RWPE1 (cell line): Measurements from ENCODE around the gene C10orf71.

Experiments used
- CTCF ChIA-PET: fragments of 350-600 bp; sonication (Branson Sonifier 250); formaldehyde crosslinking; extraction: SDS; loops from one replicate; lab custom pipeline; 2021; lab: Yijun Ruan, JAX
- POLR2A ChIA-PET: fragments of 400-600 bp; formaldehyde crosslinking; extraction: SDS; loops from one replicate; lab custom pipeline; 2020; ENCODE audit warnings: antibody characterized with exemption; ENCODE audit not compliant: low non-redundant PET; lab: Yijun Ruan, JAX
- DNase-seq: peaks from one replicate; pipeline ENCODE4 v3.0.0; 2012; ENCODE audit warnings: low spot score
- H3K27ac ChIP-seq: fragments of 450-650 bp; 2 replicates; pipeline ENCODE4 v1.5.1; 2017
- CTCF ChIP-seq: fragments of 450-650 bp; conservative IDR thresholded peaks from 2 replicates; pipeline ENCODE4 v1.5.1; 2017; ENCODE audit warnings: low read depth, mild to moderate bottlenecking

C10orf71 gene

GRCh38 chr10:49335364-49335972 lies 36.5 kb downstream of the C10orf71 start:
- no peak overlapping the region for H3K27ac ChIP-seq
- DNase-seq = no peak
- no peak for TF ChIP-seq CTCF
- ChIA-PET POLR2A (no interaction called here), CTCF (no interaction called here)

- no peak for TF ChIP-seq CTCF
- ChIA-PET POLR2A (no interaction called here), CTCF (no interaction called here)
- DNase-seq = no peak
- no peak overlapping the region for H3K27ac ChIP-seq
Measured at GRCh38 chr10:49338604-49339003, 39.6 kb downstream of the C10orf71 start.

- ChIA-PET CTCF (no interaction called here), POLR2A (no interaction called here)
- no peak for TF ChIP-seq CTCF
- no peak overlapping the region for H3K27ac ChIP-seq
- no peak for DNase-seq
Measured at GRCh38 chr10:49344840-49345239, 45.9 kb downstream of the C10orf71 start.

GRCh38 chr10:49347342-49347741 lies 48.4 kb downstream of the C10orf71 start:
- DNase-seq = no peak
- no peak for TF ChIP-seq CTCF
- H3K27ac ChIP-seq = no peak overlapping the region
- ChIA-PET POLR2A (no interaction called here), CTCF (no interaction called here)

GRCh38 chr10:49347827-49348226 lies 48.9 kb downstream of the C10orf71 start:
- TF ChIP-seq CTCF = no peak
- POLR2A ChIA-PET = no interaction called here
- no peak for DNase-seq
- CTCF ChIA-PET = no interaction called here
- no peak overlapping the region for H3K27ac ChIP-seq

GRCh38 chr10:49348593-49348992 lies 49.6 kb downstream of the C10orf71 start:
- ChIA-PET CTCF (no interaction called here), POLR2A (no interaction called here)
- no peak overlapping the region for H3K27ac ChIP-seq
- no peak for DNase-seq
- TF ChIP-seq CTCF = no peak

GRCh38 chr10:49349390-49349789 lies 50.4 kb downstream of the C10orf71 start:
- ChIA-PET POLR2A (no interaction called here), CTCF (no interaction called here)
- DNase-seq = no peak
- no peak overlapping the region for H3K27ac ChIP-seq
- no peak for TF ChIP-seq CTCF
